ENCODE data around the gene ENTHD1. TPM values are rescaled to one million over a fixed set of nuclear protein-coding genes. Genes with fewer than 3 reads are reported as not detected.

The ENTHD1 gene
- total and polyA plus RNA-seq, 2 of the 4 experiments (the other 2 are of a cell fraction): not detected

GRCh38 chr22:39771486-39771885 is 122.1 kb downstream of the ENTHD1 start:
- TF ChIP-seq BHLHE40 (IDR thresholded peaks at IDR 0.05; ENCODE audit: low read depth, low read length) (no peak), CHD1 (IDR thresholded peaks at IDR 0.05; ENCODE audit: low read depth, low read length) (no peak), USF2 (IDR thresholded peaks at IDR 0.05; ENCODE audit: low read depth, low read length) (no peak), SMC3 (IDR thresholded peaks at IDR 0.05; ENCODE audit: low read depth, low read length) (no peak), MAZ (IDR thresholded peaks at IDR 0.05; ENCODE audit: borderline replicate concordance, low read depth, low read length) (no peak)
- Histone ChIP-seq H3K9ac (ENCODE audit: low read depth, low read length) (no peak overlapping the region), H3K27ac (ENCODE audit: insufficient read depth, low read length) (no peak overlapping the region), H3K4ac (ENCODE audit: low read depth, low read length) (no peak overlapping the region), H3K79me1 (ENCODE audit: low read depth in 1 of 2, low read length in 2 of 2) (no peaks in the 10 kb centered on the region), H4K5ac (ENCODE audit: low read depth, low read length) (no peak overlapping the region), H3K9me1 (ENCODE audit: insufficient read depth, low read length) (no peaks in the 10 kb centered on the region), H3K18ac (ENCODE audit: low read depth, low read length) (no peak overlapping the region), H4K20me1 (ENCODE audit: insufficient read depth, low read length) (no peaks in the 10 kb centered on the region), H3K4me3 (ENCODE audit: insufficient read depth, low read depth, low read length) (no peak overlapping the region), H2BK5ac (ENCODE audit: low read depth, low read length, poor library complexity, severe bottlenecking) (no peak overlapping the region), H3K14ac (replicated peaks; ENCODE audit: low read depth, low read length) (no peak overlapping the region), H3K23ac (ENCODE audit: low read depth, low read length) (no peak overlapping the region), H4K8ac (ENCODE audit: low read depth in 2 of 2, low read length in 2 of 2) (no peak overlapping the region), H2AK9ac (replicated peaks; ENCODE audit: low read depth, low read length, poor library complexity) (no peak overlapping the region), H2BK120ac (ENCODE audit: low read depth, low read length) (no peak overlapping the region), H4K91ac (ENCODE audit: insufficient read depth, low read depth, low read length) (no peak overlapping the region), H3K36me3 (ENCODE audit: control insufficient read depth, insufficient read depth, low read length) (no peaks in the 10 kb centered on the region), H2BK20ac (ENCODE audit: low read depth, low read length) (no peak overlapping the region), H2AK5ac (ENCODE audit: low read depth, low read length) (no peak overlapping the region), H2BK15ac (ENCODE audit: low read depth, low read length) (no peak overlapping the region), H2AFZ (replicated peaks; ENCODE audit: low read length, poor library complexity) (no peak overlapping the region), H3K9me3 (ENCODE audit: control insufficient read depth, insufficient read depth, low read length) (peaks cover 6% of the 10 kb centered on the region), H3K56ac (ENCODE audit: extremely low read depth, insufficient read depth, low read length) (no peak overlapping the region), H3K4me1 (ENCODE audit: control insufficient read depth, insufficient read depth, low read length) (no peaks in the 10 kb centered on the region), H3K27me3 (ENCODE audit: control insufficient read depth, insufficient read depth, low read length) (peaks cover 44% of the 10 kb centered on the region), H3K4me2 (ENCODE audit: low read depth, low read length) (no peak overlapping the region)
- dilution Hi-C loops (cut with HindIII; ENCODE audit: low sequenced_read_pairs, unreplicated experiment) (no loop called here), in situ Hi-C loops (cut with MboI; ENCODE audit: low sequenced_read_pairs) (no loop called here), intact Hi-C loops (cut with micrococcal nuclease) (no loop called here)
- WGBS, 2 experiments (ENCODE audit: extremely low coverage in 2 of 2, insufficient read length in 1 of 2): no CpG with 5 or more reads among the region's 2 CpGs
- no TSS peak for BruUV-seq (replicated peaks)
- ChIA-PET POLR2A (ENCODE audit: unreplicated experiment) (no interaction called here), CTCF (no interaction called here)
- DNase-seq (no peak), ATAC-seq (ENCODE audit: low read depth) (no peak)
